IMR-90 (cell line): ENCODE data around the gene GJA5. TPM values are rescaled to one million over a fixed set of nuclear protein-coding genes. Genes with fewer than 3 reads are reported as not detected.

Source experiments
- ATAC-seq: fragments of 200-7000 bp; cut with Tn5 transposase; 2 replicates; pipeline ENCODE4 v1.9.1; 2020; ENCODE audit warnings: low read depth, mild to moderate bottlenecking, moderate library complexity
- BruUV-seq: library from RNA; stranded (reverse); fragments of 400-500 nt; replicated peaks from 2 replicates; lab custom pipeline; 2021; lab: Mats Ljungman, UMichigan
- CTCF ChIA-PET: fragments of 300-600 bp; formaldehyde crosslinking; extraction: SDS; loops from one replicate; lab custom pipeline; 2021; ENCODE audit warnings: antibody characterized with exemption; lab: Yijun Ruan, JAX
- POLR2A ChIA-PET: fragments of 300-600 bp; sonication (Branson Sonifier 250); formaldehyde crosslinking; loops from one replicate; lab custom pipeline; 2022; ENCODE audit warnings: antibody characterized with exemption; ENCODE audit not compliant: unreplicated experiment; lab: Charles Lee
- DNase-seq: peaks from one replicate; pipeline ENCODE4 v3.0.0; 2013
- H2AFZ ChIP-seq: replicated peaks from 2 replicates; pipeline ENCODE3; 2013; ENCODE audit warnings: low read length, mild to moderate bottlenecking; ENCODE audit not compliant: poor library complexity
- H2AK5ac ChIP-seq: 2 replicates; pipeline ENCODE4 v1.6.1; 2013; ENCODE audit warnings: low read depth, low read length, inconsistent platforms
- H2AK9ac ChIP-seq: replicated peaks from 2 replicates; pipeline ENCODE3; 2013; ENCODE audit warnings: mild to moderate bottlenecking, low read depth, low read length, moderate library complexity; ENCODE audit not compliant: poor library complexity
- H2BK120ac ChIP-seq: 2 replicates; pipeline ENCODE4 v1.6.1; 2013; ENCODE audit warnings: low read depth, low read length, inconsistent platforms
- H2BK15ac ChIP-seq: 3 replicates; pipeline ENCODE4 v1.6.1; 2013; ENCODE audit warnings: low read depth, low read length, inconsistent platforms
- H2BK20ac ChIP-seq: 2 replicates; pipeline ENCODE4 v1.6.1; 2013; ENCODE audit warnings: low read depth, mild to moderate bottlenecking, inconsistent platforms, low read length, moderate library complexity
- H2BK5ac ChIP-seq: 2 replicates; pipeline ENCODE4 v1.6.1; 2013; ENCODE audit warnings: mild to moderate bottlenecking, low read depth, low read length, inconsistent platforms; ENCODE audit not compliant: poor library complexity, severe bottlenecking
- H3K14ac ChIP-seq: replicated peaks from 2 replicates; pipeline ENCODE4 v1.6.1; 2013; ENCODE audit warnings: low read depth, low read length, inconsistent platforms
- H3K18ac ChIP-seq: 2 replicates; pipeline ENCODE4 v1.6.1; 2013; ENCODE audit warnings: low read depth, low read length, control low read depth
- H3K23ac ChIP-seq: 2 replicates; pipeline ENCODE4 v1.6.1; 2013; ENCODE audit warnings: low read depth, low read length, inconsistent platforms
- H3K27ac ChIP-seq: 2 replicates; pipeline ENCODE4 v1.5.1; 2013; ENCODE audit warnings: mild to moderate bottlenecking, control low read depth, low read length; ENCODE audit not compliant: insufficient read depth
- H3K27me3 ChIP-seq: 2 replicates; pipeline ENCODE4 v1.6.1; 2013; ENCODE audit warnings: low read length; ENCODE audit not compliant: control insufficient read depth, insufficient read depth
- H3K36me3 ChIP-seq: 2 replicates; pipeline ENCODE4 v1.6.1; 2013; ENCODE audit warnings: low read length, mixed read lengths; ENCODE audit not compliant: control insufficient read depth, insufficient read depth
- H3K4ac ChIP-seq: 2 replicates; pipeline ENCODE4 v1.6.1; 2013; ENCODE audit warnings: low read depth, low read length, inconsistent platforms
- H3K4me1 ChIP-seq: 2 replicates; pipeline ENCODE4 v1.6.1; 2013; ENCODE audit warnings: low read length, mixed read lengths; ENCODE audit not compliant: control insufficient read depth, insufficient read depth
- H3K4me2 ChIP-seq: 2 replicates; pipeline ENCODE4 v1.6.1; 2013; ENCODE audit warnings: low read depth, mild to moderate bottlenecking, control low read depth, low read length, moderate library complexity
- H3K4me3 ChIP-seq: 2 replicates; pipeline ENCODE4 v1.5.1; 2013; ENCODE audit warnings: low read depth, mild to moderate bottlenecking, control low read depth, low read length, moderate library complexity; ENCODE audit not compliant: insufficient read depth
- H3K56ac ChIP-seq: 2 replicates; pipeline ENCODE4 v1.6.1; 2013; ENCODE audit warnings: low read length, inconsistent platforms; ENCODE audit not compliant: insufficient read depth; ENCODE audit errors: extremely low read depth
- H3K79me1 ChIP-seq, 2 experiments: 2 replicates each; pipeline ENCODE4 v1.6.1; 2013; ENCODE audit warnings: low read length in 2 of 2, inconsistent platforms in 1 of 2, low read depth in 1 of 2
- H3K9ac ChIP-seq: 2 replicates; pipeline ENCODE4 v1.6.1; 2013; ENCODE audit warnings: low read depth, low read length, control low read depth
- H3K9me1 ChIP-seq: 2 replicates; pipeline ENCODE4 v1.6.1; 2013; ENCODE audit warnings: low read length, inconsistent platforms; ENCODE audit not compliant: insufficient read depth
- H3K9me3 ChIP-seq: 2 replicates; pipeline ENCODE4 v1.6.1; 2013; ENCODE audit warnings: low read length; ENCODE audit not compliant: control insufficient read depth, insufficient read depth
- H4K20me1 ChIP-seq: 2 replicates; pipeline ENCODE4 v1.6.1; 2013; ENCODE audit warnings: low read length, inconsistent platforms; ENCODE audit not compliant: insufficient read depth
- H4K5ac ChIP-seq: 2 replicates; pipeline ENCODE4 v1.6.1; 2013; ENCODE audit warnings: mild to moderate bottlenecking, low read depth, low read length, control low read depth
- H4K8ac ChIP-seq, 2 experiments: 2 replicates each; pipeline ENCODE4 v1.6.1; 2013; ENCODE audit warnings: low read depth in 2 of 2, low read length in 2 of 2, control low read depth in 1 of 2, inconsistent platforms in 1 of 2
- H4K91ac ChIP-seq: 2 replicates; pipeline ENCODE4 v1.6.1; 2013; ENCODE audit warnings: low read depth, low read length, inconsistent platforms; ENCODE audit not compliant: insufficient read depth
- BHLHE40 ChIP-seq: fragments of 150-350 bp; IDR thresholded peaks from 2 replicates; pipeline ENCODE4 v1.6.1; 2016; ENCODE audit warnings: mild to moderate bottlenecking, low read depth, low read length
- CHD1 ChIP-seq: IDR thresholded peaks from 2 replicates; pipeline ENCODE4 v1.6.1; 2012; ENCODE audit warnings: low read depth, low read length, improper control_type of control experiment
- ELK1 ChIP-seq: fragments of 150-350 bp; IDR thresholded peaks from 2 replicates; pipeline ENCODE4 v1.6.1; 2016; ENCODE audit warnings: low read depth, mild to moderate bottlenecking, low read length, moderate library complexity, borderline replicate concordance
- MAZ ChIP-seq: IDR thresholded peaks from 2 replicates; pipeline ENCODE4 v1.6.1; 2012; ENCODE audit warnings: low read depth, mild to moderate bottlenecking, low read length, improper control_type of control experiment, moderate library complexity, borderline replicate concordance
- MXI1 ChIP-seq: IDR thresholded peaks from 2 replicates; pipeline ENCODE4 v1.6.1; 2012; ENCODE audit warnings: low read depth, mild to moderate bottlenecking, low read length, moderate library complexity, borderline replicate concordance
- NFE2L2 ChIP-seq: fragments of 150-350 bp; IDR thresholded peaks from 2 replicates; pipeline ENCODE4 v1.6.1; 2016; ENCODE audit warnings: low read depth, mild to moderate bottlenecking, low read length
- POLR2A ChIP-seq: IDR thresholded peaks from 2 replicates; pipeline ENCODE4 v1.6.1; 2012; ENCODE audit warnings: mild to moderate bottlenecking, low read depth, low read length
- RAD21 ChIP-seq: IDR thresholded peaks from 2 replicates; pipeline ENCODE4 v1.6.1; 2012; ENCODE audit warnings: low read length, improper control_type of control experiment
- RCOR1 ChIP-seq: IDR thresholded peaks from 2 replicates; pipeline ENCODE4 v1.6.1; 2012; ENCODE audit warnings: mild to moderate bottlenecking, low read length, improper control_type of control experiment; ENCODE audit not compliant: insufficient replicate concordance
- RFX5 ChIP-seq: IDR thresholded peaks from 2 replicates; pipeline ENCODE4 v1.8.0; 2012; ENCODE audit warnings: low read depth, mild to moderate bottlenecking, low read length, moderate library complexity
- WGBS, 2 experiments: methylation state at CpG; one replicate each; pipeline versions ENCODE4 v1.1.5 to v1.1.7; 2013; ENCODE audit warnings: missing lambda C conversion rate in 2 of 2; ENCODE audit not compliant: insufficient read length in 1 of 2; ENCODE audit errors: extremely low coverage in 2 of 2; 5-methylcytosine and 5-hydroxymethylcytosine counted together
- dilution Hi-C: fragments of 300-500 bp; cut with HindIII; formaldehyde crosslinking; loops from one replicate; pipeline ENCODE4 v1.14.3; 2018; ENCODE audit warnings: low sequenced_read_pairs; ENCODE audit not compliant: unreplicated experiment
- in situ Hi-C: fragments of 300-500 bp; cut with MboI; formaldehyde crosslinking; loops from 3 replicates; pipeline ENCODE4 v1.14.3; 2019; ENCODE audit warnings: low sequenced_read_pairs, inconsistent platforms, mixed read lengths
- intact Hi-C: fragments of 100-400 bp; cut with micrococcal nuclease; formaldehyde crosslinking; loops from 2 replicates; pipeline ENCODE4 v1.10.0; 2022
- polyA plus RNA-seq, 3 experiments: library from polyadenylated mRNA; depleted of rRNA; stranded (reverse); fragments of >200 nt; gene quantifications; 2 replicates each; pipeline ENCODE4 v1.2.3, GENCODE V29; 2012; ENCODE audit warnings: low replicate concordance in 1 of 3
- total RNA-seq: library from RNA; depleted of rRNA; stranded (reverse); fragments of >200 nt; gene quantifications from 2 replicates; pipeline ENCODE4 v1.2.3, GENCODE V29; 2012

The GJA5 gene
- total and polyA plus RNA-seq, 2 of the 4 experiments (the other 2 are of a cell fraction), result not detected

- Histone ChIP-seq H3K14ac (no peak overlapping the region), H3K56ac (no peak overlapping the region), H3K36me3 (no peaks in the 10 kb centered on the region), H2AK5ac (no peak overlapping the region), H3K4ac (no peak overlapping the region), H3K4me2 (no peak overlapping the region), H3K27me3 (peaks cover 1% of the 10 kb centered on the region; the same call in 1 of the 2 replicates), H3K23ac (no peak overlapping the region), H4K8ac (no peak overlapping the region), H3K4me3 (no peak overlapping the region), H2BK120ac (no peak overlapping the region), H2AFZ (no peak overlapping the region), H3K79me1 (no peaks in the 10 kb centered on the region), H2AK9ac (no peak overlapping the region), H3K4me1 (no peaks in the 10 kb centered on the region), H3K18ac (no peak overlapping the region), H3K9me1 (no peaks in the 10 kb centered on the region), H2BK15ac (no peak overlapping the region), H4K91ac (no peak overlapping the region), H3K27ac (no peak overlapping the region), H4K20me1 (no peaks in the 10 kb centered on the region), H3K9me3 (no peaks in the 10 kb centered on the region), H2BK20ac (no peak overlapping the region), H4K5ac (no peak overlapping the region), H2BK5ac (no peak overlapping the region), H3K9ac (no peak overlapping the region)
- CTCF ChIA-PET, result no interaction called here
- ATAC-seq, result no peak
- POLR2A ChIA-PET, result no interaction called here
- 20% methylated on average over 8 of the region's 9 CpGs; no CpG with 5 or more reads in 1 of the 2 experiments for WGBS, 2 experiments
- TF ChIP-seq ELK1, result no peak
- no peak for TF ChIP-seq RAD21
- TF ChIP-seq NFE2L2, result no peak
- no peak for TF ChIP-seq RFX5
- no peak for TF ChIP-seq MAZ
- no peak for TF ChIP-seq CHD1
- TF ChIP-seq POLR2A, result no peak
- no peak for TF ChIP-seq BHLHE40
- no peak for TF ChIP-seq RCOR1
- TF ChIP-seq MXI1, result no peak
- BruUV-seq, result no TSS peak
- intact Hi-C loops (no loop called here), dilution Hi-C loops (no loop called here), in situ Hi-C loops (no loop called here)
- no peak for DNase-seq
Measured at GRCh38 chr1:147773215-147773715, 12.9 kb upstream of the GJA5 start.
